H1 (cell line): Measurements from ENCODE around the gene SNX25. TPM values are rescaled to one million over a fixed set of nuclear protein-coding genes. Genes with fewer than 3 reads are reported as not detected.

Experiments used
- CHD1 ChIP-seq: IDR thresholded peaks from 2 replicates; pipeline ENCODE4 v1.6.1; 2012; ENCODE audit warnings: low read depth, low read length, improper control_type of control experiment
- FOSL1 ChIP-seq: IDR thresholded peaks from 2 replicates; pipeline ENCODE4 v1.6.1; 2011; ENCODE audit warnings: mild to moderate bottlenecking, low read depth, low read length, moderate library complexity; ENCODE audit not compliant: insufficient read depth
- JUN ChIP-seq: IDR thresholded peaks from 2 replicates; pipeline ENCODE4 v1.6.1; 2011; ENCODE audit warnings: low read depth, mild to moderate bottlenecking, improper control_type of control experiment, low read length
- SIRT6 ChIP-seq: IDR thresholded peaks from one replicate; pipeline ENCODE4 v1.7.1; 2012; ENCODE audit warnings: low read length, inconsistent platforms
- YY1 ChIP-seq: IDR thresholded peaks from 2 replicates; pipeline ENCODE4 v1.6.1; 2011; ENCODE audit warnings: low read depth, mild to moderate bottlenecking, low read length
- polyA plus RNA-seq, 7 experiments: library from polyadenylated mRNA; depleted of rRNA in 3 of 7; stranded (reverse) in 5 of 7; unstranded in 2 of 7; fragments of >200 nt in 5 of 7; fragments of 200-250 nt in 2 of 7; gene quantifications; 1 replicate in 5 of 7; 2 replicates in 1 of 7; 4 replicates in 1 of 7; pipeline versions ENCODE4 v1.2.1 to v1.2.3, GENCODE V29; 2011 to 2013; ENCODE audit warnings: missing spikeins in 2 of 7, mixed read lengths in 2 of 7
- total RNA-seq: library from RNA; stranded (reverse); fragmentation: NEBNext Ultra II Directional; extraction: Animal tissue kit (Norgen Biotek cat#: 25700); gene quantifications from 2 replicates; pipeline ENCODE4 v1.2.1, GENCODE V29; 2021

Gene SNX25
- total and polyA plus RNA-seq, 2 of the 8 experiments (the other 6 are each of a cell fraction or from before 2014, with no cell fraction given), result 5.4 to 19.9 TPM

- TF ChIP-seq SIRT6 (no peak), JUN (no peak), FOSL1 (no peak), YY1 (no peak), CHD1 (no peak)
Observed at GRCh38 chr4:185244763-185245162, 35.4 kb downstream of the SNX25 start (continued).
